HEK293T (cell line): Measurements from ENCODE around the gene SEH1L.
"Not testable (repeated sequence)": the region's sequence is repeated elsewhere in the genome, so short reads cannot be mapped to it uniquely, and the experiment has no call there.

ENCODE experiments used
- CTCF ChIA-PET: fragments of 350-600 bp; formaldehyde crosslinking; extraction: SDS; loops from one replicate; lab custom pipeline; 2021; ENCODE audit warnings: antibody characterized with exemption, inconsistent platforms; lab: Yijun Ruan, JAX
- POLR2A ChIA-PET: fragments of 350-600 bp; formaldehyde crosslinking; extraction: SDS; loops from one replicate; lab custom pipeline; 2020; ENCODE audit warnings: antibody characterized with exemption, inconsistent platforms; lab: Yijun Ruan, JAX
- DNase-seq: peaks from one replicate; pipeline ENCODE4 v3.0.0; 2012; ENCODE audit warnings: mixed read lengths; ENCODE audit errors: extremely low spot score
- ARNT ChIP-seq: fragments of 450-650 bp; IDR thresholded peaks from 2 replicates; pipeline ENCODE4 v1.6.1; 2017; ENCODE audit warnings: mild to moderate bottlenecking
- BHLHE40 ChIP-seq: fragments of 450-650 bp; IDR thresholded peaks from 2 replicates; pipeline ENCODE4 v1.6.1; 2016; ENCODE audit warnings: mild to moderate bottlenecking, moderate library complexity, borderline replicate concordance
- CTBP1 ChIP-seq: fragments of 450-650 bp; IDR thresholded peaks from 2 replicates; pipeline ENCODE4 v1.6.1; 2016; ENCODE audit warnings: borderline replicate concordance
- ELF4 ChIP-seq: fragments of 450-650 bp; IDR thresholded peaks from 2 replicates; pipeline ENCODE4 v1.6.1; 2017; ENCODE audit warnings: antibody characterized with exemption
- FOXK2 ChIP-seq: fragments of 450-650 bp; IDR thresholded peaks from 2 replicates; pipeline ENCODE4 v1.6.1; 2016; ENCODE audit warnings: mild to moderate bottlenecking
- FOXM1 ChIP-seq: fragments of 450-650 bp; IDR thresholded peaks from 2 replicates; pipeline ENCODE4 v1.6.1; 2017; ENCODE audit warnings: mild to moderate bottlenecking, borderline replicate concordance
- HDGF ChIP-seq: fragments of 450-650 bp; IDR thresholded peaks from 2 replicates; pipeline ENCODE4 v1.6.1; 2017; ENCODE audit warnings: antibody characterized with exemption, borderline replicate concordance
- L3MBTL2 ChIP-seq: fragments of 450-650 bp; conservative IDR thresholded peaks from 2 replicates; pipeline ENCODE4 v1.6.1; 2016; ENCODE audit warnings: mild to moderate bottlenecking
- LEF1 ChIP-seq: fragments of 450-650 bp; IDR thresholded peaks from 2 replicates; pipeline ENCODE4 v1.6.1; 2017; ENCODE audit warnings: mild to moderate bottlenecking, borderline replicate concordance
- NFRKB ChIP-seq: fragments of 450-650 bp; IDR thresholded peaks from 2 replicates; pipeline ENCODE4 v1.6.1; 2016; ENCODE audit warnings: mild to moderate bottlenecking, moderate library complexity
- PKNOX1 ChIP-seq: fragments of 450-650 bp; IDR thresholded peaks from 2 replicates; pipeline ENCODE4 v1.6.1; 2016
- SUZ12 ChIP-seq: fragments of 450-650 bp; IDR thresholded peaks from 2 replicates; pipeline ENCODE4 v1.6.1; 2016; ENCODE audit warnings: mild to moderate bottlenecking
- TARDBP ChIP-seq: fragments of 450-650 bp; IDR thresholded peaks from 2 replicates; pipeline ENCODE4 v1.6.1; 2016
- ZNF384 ChIP-seq: fragments of 450-650 bp; IDR thresholded peaks from 2 replicates; pipeline ENCODE4 v1.6.1; 2016

The SEH1L gene

GRCh38 chr18:12973562-12974213 lies 25.9 kb downstream of the SEH1L start:
- no peak for TF ChIP-seq ZNF384
- no peak for TF ChIP-seq NFRKB
- no peak for TF ChIP-seq LEF1
- TF ChIP-seq CTBP1: no peak
- CTCF ChIA-PET: no interaction called here
- DNase-seq: no peak
- POLR2A ChIA-PET: interaction anchor here (0.9 kb wide), 1 partner anchor 17 kb away, joined by 3 read pairs; the partner anchor contains the start of gene CEP192

GRCh38 chr18:12975488-12975887 lies 27.7 kb downstream of the SEH1L start:
- ChIA-PET POLR2A (interaction anchor here (1.1 kb wide), 1 partner anchor 15 kb away, joined by 3 read pairs; the partner anchor contains the start of gene CEP192), CTCF (no interaction called here)
- TF ChIP-seq HDGF (no peak), PKNOX1 (no peak), LEF1 (no peak), ZNF384 (no peak), CTBP1 (no peak), FOXK2 (no peak)
- DNase-seq: no peak

DNA sequence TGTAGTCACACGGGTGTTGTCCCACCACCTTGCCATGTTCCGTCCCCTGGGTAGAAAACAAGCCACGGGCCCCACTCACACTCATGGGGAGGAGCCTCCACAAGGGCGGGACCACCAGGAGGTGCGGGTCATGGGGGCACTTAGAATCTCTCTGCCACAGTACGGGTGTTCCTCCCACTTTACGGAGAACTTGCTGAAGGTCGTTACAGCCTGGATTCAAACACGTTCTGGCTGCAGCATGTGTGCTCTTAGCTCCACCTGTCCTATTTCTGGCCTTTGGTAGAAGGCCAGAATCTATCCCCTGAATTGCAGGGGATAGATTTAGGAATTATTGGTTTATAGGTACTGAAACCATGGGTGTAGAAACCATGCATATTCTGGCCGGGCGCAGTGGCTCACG lies 28.5 kb downstream of the SEH1L start:
- ChIA-PET CTCF (no interaction called here), POLR2A (no interaction called here)
- no peak for DNase-seq
- TF ChIP-seq BHLHE40 (no peak), FOXK2 (no peak), NFRKB (no peak)

- POLR2A ChIA-PET, DNase-seq, CTCF ChIA-PET: not testable (repeated sequence)
Measured at GRCh38 chr18:12980065-12980464, 32.3 kb downstream of the SEH1L start.

DNA sequence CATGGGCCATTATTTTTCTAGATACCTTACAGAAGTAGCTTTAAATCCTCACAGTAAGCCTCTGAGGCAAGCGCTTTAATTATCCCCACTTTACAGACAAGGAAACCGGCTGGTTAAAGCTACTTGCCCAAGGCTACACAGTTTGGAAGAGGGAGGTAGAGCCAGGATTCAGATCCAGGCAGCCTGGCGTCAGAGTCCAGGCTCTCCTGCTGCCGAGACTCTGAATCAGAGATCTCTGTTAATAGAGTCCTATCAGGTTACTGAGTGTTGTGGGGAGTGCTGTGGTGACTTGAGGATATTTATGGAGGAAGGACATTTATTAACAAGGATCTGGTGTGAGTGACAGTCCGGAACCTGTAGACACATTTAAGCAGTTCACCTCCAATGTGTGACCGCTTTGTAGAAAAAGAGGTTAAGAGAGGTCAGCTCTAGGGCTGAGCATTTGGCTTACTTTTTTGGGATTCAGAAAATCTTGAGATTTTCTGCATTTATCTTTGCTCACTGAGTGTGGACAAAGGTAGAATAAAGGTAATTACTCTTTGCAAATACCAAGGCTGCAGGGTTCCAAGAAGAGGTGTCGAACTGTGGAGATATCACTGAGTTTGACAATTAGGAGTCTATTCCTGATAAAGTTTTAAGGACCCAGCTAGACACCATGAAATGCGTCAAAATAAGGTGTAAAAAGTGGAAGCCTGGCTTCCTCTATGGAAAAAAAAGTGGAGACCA lies 41.7 kb downstream of the SEH1L start:
- ChIA-PET POLR2A (interaction anchor here (1.6 kb wide), 1 partner anchor 582 kb away, joined by 4 read pairs; the partner anchor contains the start of gene PRELID3A), CTCF (no interaction called here)
- TF ChIP-seq PKNOX1 (peak; percentile 87), L3MBTL2 (no peak), TARDBP (no peak)
- DNase-seq: no peak

DNA sequence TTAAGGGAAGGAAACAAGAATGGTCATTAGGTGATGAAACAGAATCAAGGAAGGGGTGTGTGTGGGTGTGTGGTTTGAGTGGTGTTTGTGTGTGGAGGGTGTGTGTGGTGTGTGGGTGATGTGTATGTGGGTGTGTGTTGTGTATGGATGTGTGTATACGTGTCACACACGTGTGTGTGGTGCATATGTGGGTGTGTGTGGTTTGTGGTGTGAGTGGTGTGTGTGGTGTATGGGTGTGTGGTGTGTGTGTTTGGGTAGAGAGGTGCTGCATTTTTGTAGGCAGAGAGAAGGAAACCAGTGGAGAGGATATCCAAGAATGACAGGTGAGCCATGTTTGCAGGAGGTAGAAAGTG lies 42.3 kb downstream of the SEH1L start:
- TF ChIP-seq ELF4 (no peak), TARDBP (peak; percentile 94), FOXK2 (no peak)
- no peak for DNase-seq
- ChIA-PET CTCF (no interaction called here), POLR2A (interaction anchor here (1.3 to 1.8 kb wide), 4 partner anchors 18 to 582 kb away, joined by 4 to 6 read pairs (median 4); partner anchors contain the start of gene PRELID3A)

GRCh38 chr18:12990641-12990966 lies 42.8 kb downstream of the SEH1L start:
- TF ChIP-seq CTBP1 (no peak), PKNOX1 (no peak), BHLHE40 (no peak)
- CTCF ChIA-PET: interaction anchor here (0.9 kb wide), 1 partner anchor 169 kb away, joined by 4 read pairs; no protein-coding TSS in a partner anchor
- POLR2A ChIA-PET: interaction anchor here (0.7 to 2.0 kb wide), 20 partner anchors 8 to 583 kb away, joined by 3 to 15 read pairs (median 4); partner anchors contain the start of genes PRELID3A and PTPN2
- DNase-seq: peak; percentile 9

- TF ChIP-seq ELF4 (peak; percentile 21; the same call in 1 of the 2 replicates), L3MBTL2 (peak; percentile 28; the same call in 1 of the 2 replicates), FOXM1 (peak; percentile 74), ARNT (no peak), NFRKB (no peak), SUZ12 (no peak), BHLHE40 (no peak), FOXK2 (no peak)
- ChIA-PET POLR2A (interaction anchor here (0.7 to 2.0 kb wide), 22 partner anchors 9 to 584 kb away, joined by 3 to 15 read pairs (median 4); partner anchors contain the start of genes PRELID3A and PTPN2), CTCF (interaction anchor here (0.9 kb wide), 1 partner anchor 169 kb away, joined by 4 read pairs; no protein-coding TSS in a partner anchor)
- DNase-seq: peak; percentile 90
Measured at GRCh38 chr18:12990967-12991820, 43.4 kb downstream of the SEH1L start, which contains the start of gene CEP192. TSS of gene CEP192 (plus strand) at chr18:12991362. CDS start at chr18:12999425, 8,063 bp downstream.
